Measurements from ENCODE around the gene MGMT. TPM values are rescaled to one million over a fixed set of nuclear protein-coding genes. Genes with fewer than 3 reads are reported as not detected.

MGMT gene
- total and polyA plus RNA-seq, 2 donors (not counting 1 experiment from before 2014, with no cell fraction given): 1.9 to 29.1 TPM

DNA sequence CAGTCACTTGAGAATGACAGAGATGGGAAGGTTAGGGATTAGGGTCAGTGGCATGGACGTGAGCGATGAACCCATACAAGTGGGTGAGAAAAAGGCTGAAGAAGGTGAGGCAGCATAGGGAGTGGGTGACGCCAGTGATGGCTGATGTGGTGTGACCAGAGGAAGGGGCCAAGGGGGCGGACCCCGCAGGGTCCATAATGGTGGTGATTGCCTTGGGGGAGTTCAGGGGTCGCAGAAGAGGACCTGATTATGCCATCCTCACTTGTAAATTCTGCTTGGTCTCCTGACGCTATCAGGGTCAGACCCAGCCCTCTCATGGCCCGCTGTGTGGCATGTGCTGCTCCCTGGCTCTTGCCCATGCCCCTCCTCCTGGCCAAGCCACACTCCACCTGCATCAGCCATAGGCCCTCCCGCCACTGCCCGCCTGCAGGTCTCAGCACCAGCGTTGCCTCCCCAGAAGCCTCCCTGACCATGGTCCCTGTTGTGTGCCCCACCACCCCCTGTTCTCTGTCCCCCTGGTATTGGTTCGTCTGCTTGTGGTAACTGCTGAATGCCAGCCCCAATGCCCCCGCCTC, 261.3 kb downstream of the MGMT start:
- DNase-seq (ENCODE audit: low read depth in 2 of 2): no peak
- Histone ChIP-seq H3K9me3 (ENCODE audit: control insufficient read depth, insufficient read depth, low read depth, low read length) (no peaks in the 10 kb centered on the region), H3K36me3 (ENCODE audit: control insufficient read depth, insufficient read depth, low read length) (no peaks in the 10 kb centered on the region), H4K20me1 (ENCODE audit: control insufficient read depth, extremely low read depth, insufficient read depth, low read length) (no peaks in the 10 kb centered on the region), H3K4me1 (ENCODE audit: control insufficient read depth, extremely low read depth, insufficient read depth, low read length) (no peaks in the 10 kb centered on the region), H3K4me2 (ENCODE audit: extremely low read depth, insufficient read depth, low read length) (no peak overlapping the region), H3K4me3 (replicated peaks in 1 of 4; ENCODE audit: control extremely low read depth in 1 of 4, insufficient read depth in 1 of 4, low read depth in 3 of 4, low read length in 4 of 4) (no peak overlapping the region), H2AFZ (ENCODE audit: low read length) (no peak overlapping the region), H3K27me3 (ENCODE audit: control insufficient read depth, insufficient read depth, low read length) (no peaks in the 10 kb centered on the region), H3K79me2 (ENCODE audit: control insufficient read depth, insufficient read depth, low read length) (no peaks in the 10 kb centered on the region), H3K9ac (ENCODE audit: insufficient read depth, low read length) (no peak overlapping the region), H3K27ac (ENCODE audit: insufficient read depth, low read length) (no peak overlapping the region)
- no peak for TF ChIP-seq EZH2 (IDR thresholded peaks at IDR 0.05; ENCODE audit: low read length, missing control alignments)
- TF ChIP-seq, protein P1, sequence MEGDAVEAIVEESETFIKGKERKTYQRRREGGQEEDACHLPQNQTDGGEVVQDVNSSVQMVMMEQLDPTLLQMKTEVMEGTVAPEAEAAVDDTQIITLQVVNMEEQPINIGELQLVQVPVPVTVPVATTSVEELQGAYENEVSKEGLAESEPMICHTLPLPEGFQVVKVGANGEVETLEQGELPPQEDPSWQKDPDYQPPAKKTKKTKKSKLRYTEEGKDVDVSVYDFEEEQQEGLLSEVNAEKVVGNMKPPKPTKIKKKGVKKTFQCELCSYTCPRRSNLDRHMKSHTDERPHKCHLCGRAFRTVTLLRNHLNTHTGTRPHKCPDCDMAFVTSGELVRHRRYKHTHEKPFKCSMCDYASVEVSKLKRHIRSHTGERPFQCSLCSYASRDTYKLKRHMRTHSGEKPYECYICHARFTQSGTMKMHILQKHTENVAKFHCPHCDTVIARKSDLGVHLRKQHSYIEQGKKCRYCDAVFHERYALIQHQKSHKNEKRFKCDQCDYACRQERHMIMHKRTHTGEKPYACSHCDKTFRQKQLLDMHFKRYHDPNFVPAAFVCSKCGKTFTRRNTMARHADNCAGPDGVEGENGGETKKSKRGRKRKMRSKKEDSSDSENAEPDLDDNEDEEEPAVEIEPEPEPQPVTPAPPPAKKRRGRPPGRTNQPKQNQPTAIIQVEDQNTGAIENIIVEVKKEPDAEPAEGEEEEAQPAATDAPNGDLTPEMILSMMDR (conservative IDR thresholded peaks at IDR 0.05 in 1 of 2, IDR thresholded peaks at IDR 0.05 in 1 of 2; ENCODE audit: low read depth in 1 of 2, low read length in 2 of 2): no peak

DNA sequence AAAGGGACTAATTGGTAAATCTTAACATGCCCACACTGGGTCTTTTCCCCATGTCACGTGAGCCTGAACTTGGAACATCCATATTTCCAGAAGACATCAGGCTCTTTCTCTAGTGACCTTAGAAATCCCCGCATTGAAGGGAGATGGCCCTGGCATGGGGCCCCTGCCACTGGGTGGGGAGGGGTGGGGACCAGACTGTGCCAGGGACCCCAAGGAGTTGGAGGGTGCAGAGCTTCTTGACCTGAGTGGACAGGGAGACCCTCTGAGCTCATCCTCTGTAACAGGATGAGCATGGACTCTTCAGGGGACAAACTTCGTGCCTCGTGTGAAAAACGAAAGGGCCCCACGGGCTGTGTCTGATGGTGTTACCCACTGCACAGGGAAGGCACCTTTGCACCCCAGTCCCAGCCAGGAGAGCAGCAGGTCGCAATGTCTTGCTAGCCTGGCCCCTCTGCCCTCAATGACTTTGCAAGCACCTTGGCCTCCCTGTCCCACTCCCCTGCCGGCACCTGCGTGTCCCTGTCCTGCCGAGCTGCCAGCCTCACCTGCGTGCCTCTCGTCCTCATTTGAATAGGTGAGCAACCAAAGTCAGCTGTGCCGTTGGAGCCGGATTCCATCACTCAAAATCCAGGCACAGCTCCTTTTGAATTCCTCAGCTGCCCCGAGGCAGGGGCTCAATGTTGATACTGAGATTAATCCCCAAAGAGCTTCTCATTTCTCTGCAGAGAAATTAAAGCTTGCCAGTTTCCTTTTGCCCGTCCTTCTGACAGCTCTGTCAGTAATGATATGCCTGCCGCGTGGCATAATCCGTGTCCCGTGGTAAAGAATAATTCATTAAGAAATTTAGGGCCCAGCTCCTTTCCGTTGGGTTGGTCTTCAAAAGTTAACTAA, 262.1 kb downstream of the MGMT start:
- Histone ChIP-seq H3K4me3 (replicated peaks in 1 of 4; ENCODE audit: control extremely low read depth in 1 of 4, insufficient read depth in 1 of 4, low read depth in 3 of 4, low read length in 4 of 4) (no peak overlapping the region), H3K9me3 (ENCODE audit: control insufficient read depth, insufficient read depth, low read depth, low read length) (no peaks in the 10 kb centered on the region), H3K79me2 (ENCODE audit: control insufficient read depth, insufficient read depth, low read length) (no peaks in the 10 kb centered on the region), H2AFZ (ENCODE audit: low read length) (no peak overlapping the region), H3K27me3 (ENCODE audit: control insufficient read depth, insufficient read depth, low read length) (no peaks in the 10 kb centered on the region), H4K20me1 (ENCODE audit: control insufficient read depth, extremely low read depth, insufficient read depth, low read length) (no peaks in the 10 kb centered on the region), H3K36me3 (ENCODE audit: control insufficient read depth, insufficient read depth, low read length) (no peaks in the 10 kb centered on the region), H3K4me2 (ENCODE audit: extremely low read depth, insufficient read depth, low read length) (no peak overlapping the region), H3K4me1 (ENCODE audit: control insufficient read depth, extremely low read depth, insufficient read depth, low read length) (no peaks in the 10 kb centered on the region), H3K27ac (ENCODE audit: insufficient read depth, low read length) (no peak overlapping the region), H3K9ac (ENCODE audit: insufficient read depth, low read length) (no peak overlapping the region)
- TF ChIP-seq, protein P1 (conservative IDR thresholded peaks at IDR 0.05 in 1 of 2, IDR thresholded peaks at IDR 0.05 in 1 of 2; ENCODE audit: low read depth in 1 of 2, low read length in 2 of 2): no peak
- TF ChIP-seq EZH2 (IDR thresholded peaks at IDR 0.05; ENCODE audit: low read length, missing control alignments): no peak
- DNase-seq (ENCODE audit: low read depth in 2 of 2): no peak

DNA sequence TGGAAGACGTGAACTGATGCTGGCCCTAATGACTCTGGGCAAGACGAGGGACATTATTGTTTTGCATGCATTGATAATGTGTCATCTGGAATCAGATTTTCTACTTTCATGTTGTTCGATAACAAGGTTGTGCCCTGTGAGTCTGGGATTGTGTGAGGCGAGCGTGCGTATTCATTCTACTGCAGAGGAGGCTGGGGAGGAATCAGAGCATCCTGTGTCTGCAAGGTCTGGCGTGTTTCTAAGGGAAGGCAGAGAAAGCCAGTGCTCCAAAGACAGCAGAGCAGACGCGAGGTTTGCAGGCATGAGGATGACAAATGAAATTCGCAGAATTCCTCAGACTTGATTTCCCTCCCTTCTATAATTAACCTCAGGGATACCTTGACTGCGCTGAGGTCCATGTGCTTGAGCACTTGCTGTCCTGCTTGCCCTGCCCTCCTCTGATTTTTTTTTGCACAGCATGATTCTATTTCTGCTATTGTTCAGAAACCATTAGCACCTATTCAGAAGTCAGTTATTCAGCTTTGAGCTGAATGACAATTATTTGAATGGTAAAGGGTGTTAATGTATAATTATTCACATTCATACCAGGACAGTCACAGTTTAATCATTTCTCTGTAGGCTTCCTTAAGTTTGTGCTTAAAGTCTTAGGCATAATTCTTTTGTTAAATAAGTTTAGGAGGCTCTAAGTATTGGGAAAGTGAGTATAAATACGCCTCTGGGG, 263.4 kb downstream of the MGMT start:
- Histone ChIP-seq H3K9me3 (ENCODE audit: control insufficient read depth, insufficient read depth, low read depth, low read length) (no peaks in the 10 kb centered on the region), H4K20me1 (ENCODE audit: control insufficient read depth, extremely low read depth, insufficient read depth, low read length) (no peaks in the 10 kb centered on the region), H3K36me3 (ENCODE audit: control insufficient read depth, insufficient read depth, low read length) (no peaks in the 10 kb centered on the region), H3K79me2 (ENCODE audit: control insufficient read depth, insufficient read depth, low read length) (no peaks in the 10 kb centered on the region), H3K9ac (ENCODE audit: insufficient read depth, low read length) (no peak overlapping the region), H3K4me3 (replicated peaks in 1 of 4; ENCODE audit: control extremely low read depth in 1 of 4, insufficient read depth in 1 of 4, low read depth in 3 of 4, low read length in 4 of 4) (no peak overlapping the region), H3K4me1 (ENCODE audit: control insufficient read depth, extremely low read depth, insufficient read depth, low read length) (no peaks in the 10 kb centered on the region), H2AFZ (ENCODE audit: low read length) (no peak overlapping the region), H3K27me3 (ENCODE audit: control insufficient read depth, insufficient read depth, low read length) (no peaks in the 10 kb centered on the region), H3K27ac (ENCODE audit: insufficient read depth, low read length) (no peak overlapping the region), H3K4me2 (ENCODE audit: extremely low read depth, insufficient read depth, low read length) (no peak overlapping the region)
- no peak for DNase-seq (ENCODE audit: low read depth in 2 of 2)
- TF ChIP-seq EZH2 (IDR thresholded peaks at IDR 0.05; ENCODE audit: low read length, missing control alignments): no peak
- TF ChIP-seq, protein P1 (conservative IDR thresholded peaks at IDR 0.05 in 1 of 2, IDR thresholded peaks at IDR 0.05 in 1 of 2; ENCODE audit: low read depth in 1 of 2, low read length in 2 of 2): no peak

All from fibroblast of lung (primary cell).